ENCODE measurements around the gene DBNL.

Gene DBNL

DNA sequence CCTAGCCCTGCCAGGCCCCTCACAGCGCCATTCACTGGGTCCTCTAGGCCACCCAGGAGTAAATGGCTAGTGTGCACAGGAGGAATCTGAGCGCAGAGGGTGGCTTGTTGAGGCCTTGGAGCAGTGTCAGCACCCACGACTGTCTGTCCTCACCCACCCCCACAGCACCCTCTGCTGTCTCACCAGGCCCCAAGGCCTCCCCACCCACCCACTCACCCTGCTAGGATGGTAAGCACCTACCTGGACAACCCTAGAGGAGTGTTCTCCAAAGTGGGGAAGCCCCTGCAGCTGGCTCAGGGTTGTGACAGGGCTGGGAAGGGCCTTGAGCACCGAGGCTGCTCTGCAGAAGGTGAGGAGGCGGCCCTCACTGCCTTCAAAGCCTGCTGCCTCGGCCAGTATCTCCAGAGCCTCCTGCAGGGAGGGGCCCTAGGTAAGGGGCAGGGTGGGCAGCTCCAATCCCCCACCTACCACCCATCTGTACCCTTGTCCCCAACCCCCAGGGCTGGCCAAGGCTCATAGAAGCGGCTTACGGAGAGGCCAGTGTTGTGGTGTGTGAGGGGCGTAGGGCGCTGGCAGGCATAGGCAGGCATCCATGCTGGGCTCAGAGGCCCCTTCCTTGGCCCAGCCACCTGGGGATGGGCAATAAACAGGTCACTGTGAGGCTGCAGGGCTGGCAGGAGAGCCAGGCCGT is 35.0 kb downstream of the DBNL start:
- no peak overlapping the region for H3K4me3 ChIP-seq (replicated peaks; ENCODE audit: low read depth, low read length)
- TF ChIP-seq, protein P1, sequence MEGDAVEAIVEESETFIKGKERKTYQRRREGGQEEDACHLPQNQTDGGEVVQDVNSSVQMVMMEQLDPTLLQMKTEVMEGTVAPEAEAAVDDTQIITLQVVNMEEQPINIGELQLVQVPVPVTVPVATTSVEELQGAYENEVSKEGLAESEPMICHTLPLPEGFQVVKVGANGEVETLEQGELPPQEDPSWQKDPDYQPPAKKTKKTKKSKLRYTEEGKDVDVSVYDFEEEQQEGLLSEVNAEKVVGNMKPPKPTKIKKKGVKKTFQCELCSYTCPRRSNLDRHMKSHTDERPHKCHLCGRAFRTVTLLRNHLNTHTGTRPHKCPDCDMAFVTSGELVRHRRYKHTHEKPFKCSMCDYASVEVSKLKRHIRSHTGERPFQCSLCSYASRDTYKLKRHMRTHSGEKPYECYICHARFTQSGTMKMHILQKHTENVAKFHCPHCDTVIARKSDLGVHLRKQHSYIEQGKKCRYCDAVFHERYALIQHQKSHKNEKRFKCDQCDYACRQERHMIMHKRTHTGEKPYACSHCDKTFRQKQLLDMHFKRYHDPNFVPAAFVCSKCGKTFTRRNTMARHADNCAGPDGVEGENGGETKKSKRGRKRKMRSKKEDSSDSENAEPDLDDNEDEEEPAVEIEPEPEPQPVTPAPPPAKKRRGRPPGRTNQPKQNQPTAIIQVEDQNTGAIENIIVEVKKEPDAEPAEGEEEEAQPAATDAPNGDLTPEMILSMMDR (IDR thresholded peaks at IDR 0.05; ENCODE audit: insufficient read depth, low read length, poor library complexity, severe bottlenecking), result no peak
- DNase-seq (ENCODE audit: extremely low read depth, insufficient read length), result no peak
- H3K36me3 ChIP-seq (ENCODE audit: control insufficient read depth, insufficient read depth, low read length), result peaks cover 39% of the 10 kb centered on the region
- no peaks in the 10 kb centered on the region for H3K27me3 ChIP-seq (replicated peaks; ENCODE audit: control insufficient read depth, insufficient read depth, low read length)

DNA sequence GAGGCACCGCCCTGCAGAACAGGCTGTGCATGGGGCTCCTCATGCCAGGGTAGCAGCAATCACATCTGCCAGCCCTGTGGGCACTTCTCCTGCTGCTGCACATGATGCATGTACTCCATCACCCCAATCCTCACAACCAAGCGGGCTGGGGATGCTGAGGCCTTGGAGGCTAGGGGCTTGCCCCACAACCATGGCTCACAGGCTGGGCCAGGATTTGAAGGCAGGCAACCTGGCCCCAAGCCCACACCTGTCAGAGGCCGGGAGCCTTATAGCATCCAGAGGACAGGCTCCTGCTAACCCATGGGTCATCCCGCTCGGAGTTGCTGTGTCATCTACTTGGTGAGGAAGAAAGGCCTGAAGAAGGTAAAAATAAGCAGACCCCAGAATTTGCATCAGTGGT is 35.6 kb downstream of the DBNL start:
- Histone ChIP-seq H3K27me3 (replicated peaks; ENCODE audit: control insufficient read depth, insufficient read depth, low read length) (no peaks in the 10 kb centered on the region), H3K36me3 (ENCODE audit: control insufficient read depth, insufficient read depth, low read length) (peaks cover 39% of the 10 kb centered on the region), H3K4me3 (replicated peaks; ENCODE audit: low read depth, low read length) (no peak overlapping the region)
- TF ChIP-seq, protein P1 (IDR thresholded peaks at IDR 0.05; ENCODE audit: insufficient read depth, low read length, poor library complexity, severe bottlenecking), result no peak
- no peak for DNase-seq (ENCODE audit: extremely low read depth, insufficient read length)

DNA sequence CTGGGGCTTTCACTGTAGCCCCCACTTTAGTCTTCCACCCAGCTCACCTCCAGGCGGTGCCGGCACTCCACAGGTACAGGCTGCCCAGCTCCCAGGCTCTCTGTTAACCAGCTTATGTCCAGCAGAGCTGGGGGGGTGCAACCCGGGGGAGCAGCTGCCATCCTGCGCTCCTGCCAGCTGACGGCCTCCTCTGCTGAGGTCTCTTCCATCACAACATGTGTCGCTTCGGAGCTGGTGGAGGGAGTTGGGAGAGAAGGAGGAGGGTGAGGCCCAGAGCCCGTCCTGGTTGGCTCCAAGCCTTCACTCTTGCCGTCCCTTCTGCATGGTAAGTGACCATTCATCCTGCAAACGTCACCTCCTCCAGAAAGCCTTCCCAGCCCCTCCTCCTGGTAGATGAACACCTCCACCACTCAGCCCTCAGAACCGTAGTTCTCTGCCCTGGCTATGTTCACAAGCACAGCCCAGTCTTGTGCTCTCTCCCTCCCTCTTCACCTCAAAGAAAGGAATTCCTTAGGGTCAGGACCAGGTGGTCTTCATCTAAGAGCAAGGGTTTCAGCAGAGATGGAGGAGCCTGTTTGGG is 36.3 kb downstream of the DBNL start:
- no peak for DNase-seq (ENCODE audit: extremely low read depth, insufficient read length)
- TF ChIP-seq, protein P1 (IDR thresholded peaks at IDR 0.05; ENCODE audit: insufficient read depth, low read length, poor library complexity, severe bottlenecking), result no peak
- Histone ChIP-seq H3K4me3 (replicated peaks; ENCODE audit: low read depth, low read length) (peak overlapping the region; percentile 94), H3K27me3 (replicated peaks; ENCODE audit: control insufficient read depth, insufficient read depth, low read length) (no peaks in the 10 kb centered on the region), H3K36me3 (ENCODE audit: control insufficient read depth, insufficient read depth, low read length) (peaks cover 34% of the 10 kb centered on the region)

DNA sequence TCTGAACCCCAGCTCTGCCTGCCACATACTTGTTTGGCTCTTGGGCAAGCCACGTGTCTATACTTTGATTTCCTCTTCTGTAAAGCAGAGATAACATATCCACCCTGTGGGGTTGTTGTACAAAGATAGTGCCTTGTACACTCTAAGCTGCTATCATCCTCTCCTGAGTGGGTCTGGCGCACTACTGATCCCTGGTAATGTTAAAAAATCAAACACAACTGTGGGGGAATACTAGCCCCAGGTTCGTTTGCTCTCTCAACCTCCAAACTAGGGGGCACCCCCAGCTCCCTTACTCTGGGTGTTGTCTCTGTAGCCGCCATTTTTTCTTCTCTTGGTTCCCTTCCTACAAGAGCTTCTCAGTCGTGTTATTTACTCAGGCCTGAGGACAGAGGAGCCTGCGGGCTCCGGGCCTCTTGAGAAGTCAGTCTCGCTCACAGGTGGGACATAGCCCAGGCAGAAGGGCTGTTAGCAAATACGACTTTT is 36.8 kb downstream of the DBNL start:
- TF ChIP-seq, protein P1 (IDR thresholded peaks at IDR 0.05; ENCODE audit: insufficient read depth, low read length, poor library complexity, severe bottlenecking), result peak; percentile 20
- H3K27me3 ChIP-seq (replicated peaks; ENCODE audit: control insufficient read depth, insufficient read depth, low read length), result no peaks in the 10 kb centered on the region
- peak; percentile 68 for DNase-seq (ENCODE audit: extremely low read depth, insufficient read length)
- peaks cover 30% of the 10 kb centered on the region for H3K36me3 ChIP-seq (ENCODE audit: control insufficient read depth, insufficient read depth, low read length)
- H3K4me3 ChIP-seq (replicated peaks; ENCODE audit: low read depth, low read length), result peak overlapping the region; percentile 94

DNA sequence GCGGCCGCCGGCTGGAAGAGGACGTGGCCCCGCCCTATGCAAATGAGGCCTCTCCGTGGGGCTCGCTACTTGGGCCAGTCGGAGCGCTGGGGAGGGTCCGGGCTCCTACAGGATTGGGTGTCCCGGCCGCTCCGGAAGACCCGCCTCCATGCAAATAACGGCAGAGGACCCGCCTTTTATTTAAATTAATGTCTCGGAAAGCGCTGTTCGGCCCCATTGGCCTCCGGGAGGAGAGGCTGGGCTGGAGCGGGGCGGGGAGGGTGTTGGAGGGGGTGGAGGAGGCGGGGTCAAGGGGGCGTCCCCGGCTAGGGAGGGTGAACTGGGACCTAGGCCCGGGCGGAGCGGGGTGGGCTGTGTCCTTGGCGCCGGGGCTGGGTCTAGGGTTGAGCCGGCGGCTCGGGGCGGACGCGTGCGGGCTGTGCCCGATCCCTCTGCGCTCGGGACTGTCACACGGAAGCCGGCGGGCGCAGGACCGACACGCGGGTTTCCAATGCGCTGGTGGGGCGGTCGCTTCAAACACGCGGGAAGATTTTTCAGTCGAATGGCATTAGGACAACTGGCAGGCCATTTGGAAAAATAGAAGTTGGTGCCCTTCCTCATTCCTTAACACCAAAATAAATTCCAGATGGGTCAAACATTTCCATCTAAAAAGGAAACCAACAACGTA is 38.2 kb downstream of the DBNL start:
- H3K36me3 ChIP-seq (ENCODE audit: control insufficient read depth, insufficient read depth, low read length), result peaks cover 26% of the 10 kb centered on the region
- no peak for DNase-seq (ENCODE audit: extremely low read depth, insufficient read length)

More for the DNA sequence above, 38.2 kb downstream of the DBNL start:
- TF ChIP-seq, protein P1 (IDR thresholded peaks at IDR 0.05; ENCODE audit: insufficient read depth, low read length, poor library complexity, severe bottlenecking), result no peak
- Histone ChIP-seq H3K27me3 (replicated peaks; ENCODE audit: control insufficient read depth, insufficient read depth, low read length) (no peaks in the 10 kb centered on the region), H3K4me3 (replicated peaks; ENCODE audit: low read depth, low read length) (peak overlapping the region; percentile 74)

Measured in GM06990 (cell line).